DND-41 (cell line): Measurements from ENCODE around the gene PLPP7.

Experiments used
- ATAC-seq: fragments of 200-7000 bp; cut with Tn5 transposase; 3 replicates; pipeline ENCODE4 v1.9.1; 2021; ENCODE audit warnings: low read depth; ENCODE audit not compliant: insufficient read depth
- DNase-seq: peaks from one replicate; pipeline ENCODE4 v3.0.0-alpha.2; 2020
- H2AFZ ChIP-seq: 2 replicates; pipeline ENCODE4 v1.6.0; 2012; ENCODE audit warnings: low read depth, low read length
- H3K27ac ChIP-seq: 2 replicates; pipeline ENCODE4 v1.5.1; 2012; ENCODE audit warnings: low read length, inconsistent platforms
- H3K27me3 ChIP-seq: fragments of 200-600 bp; sonication (generic); 2 replicates; pipeline ENCODE4 v1.6.0; 2012; ENCODE audit warnings: low read length, mild to moderate bottlenecking, inconsistent platforms; ENCODE audit not compliant: insufficient read depth, poor library complexity
- H3K36me3 ChIP-seq: 2 replicates; pipeline ENCODE4 v1.5.1; 2012; ENCODE audit warnings: low read length, inconsistent platforms; ENCODE audit not compliant: insufficient read depth
- H3K4me1 ChIP-seq: 2 replicates; pipeline ENCODE4 v1.5.1; 2012; ENCODE audit warnings: mild to moderate bottlenecking, low read length; ENCODE audit not compliant: insufficient read depth
- H3K4me2 ChIP-seq: 2 replicates; pipeline ENCODE4 v1.6.0; 2012; ENCODE audit warnings: mild to moderate bottlenecking, moderate library complexity, low read length, inconsistent platforms; ENCODE audit not compliant: insufficient read depth
- H3K4me3 ChIP-seq, 2 experiments: fragments of 200-600 bp in 1 of 2; shearing (Covaris generic) in 1 of 2; 2 replicates each; pipeline ENCODE4 v1.5.1; 2012 to 2016; ENCODE audit warnings: inconsistent platforms in 2 of 2, low read length in 2 of 2, mild to moderate bottlenecking in 2 of 2, low read depth in 1 of 2, moderate library complexity in 1 of 2
- H3K79me2 ChIP-seq: 2 replicates; pipeline ENCODE4 v1.6.0; 2012; ENCODE audit warnings: low read length, inconsistent platforms; ENCODE audit not compliant: insufficient read depth
- H3K9ac ChIP-seq: 2 replicates; pipeline ENCODE4 v1.6.0; 2012; ENCODE audit warnings: low read depth, mild to moderate bottlenecking, inconsistent platforms, low read length, moderate library complexity
- H3K9me3 ChIP-seq: 2 replicates; pipeline ENCODE4 v1.5.1; 2012; ENCODE audit warnings: low read length, moderate library complexity, mild to moderate bottlenecking, inconsistent platforms; ENCODE audit not compliant: insufficient read depth, severe bottlenecking
- H4K20me1 ChIP-seq: 2 replicates; pipeline ENCODE4 v1.6.0; 2012; ENCODE audit warnings: low read length; ENCODE audit not compliant: insufficient read depth
- CTCF ChIP-seq: IDR thresholded peaks from 2 replicates; pipeline ENCODE4 v1.5.1; 2012; ENCODE audit warnings: borderline replicate concordance, low read length, moderate library complexity, mild to moderate bottlenecking; ENCODE audit not compliant: poor library complexity, severe bottlenecking; ENCODE audit errors: extremely low read depth
- EZH2 ChIP-seq: IDR thresholded peaks from 3 replicates; pipeline ENCODE4 v1.6.1; 2012; ENCODE audit warnings: borderline replicate concordance, low read depth, mild to moderate bottlenecking, moderate library complexity, low read length, inconsistent platforms; ENCODE audit not compliant: severe bottlenecking

PLPP7 gene

DNA sequence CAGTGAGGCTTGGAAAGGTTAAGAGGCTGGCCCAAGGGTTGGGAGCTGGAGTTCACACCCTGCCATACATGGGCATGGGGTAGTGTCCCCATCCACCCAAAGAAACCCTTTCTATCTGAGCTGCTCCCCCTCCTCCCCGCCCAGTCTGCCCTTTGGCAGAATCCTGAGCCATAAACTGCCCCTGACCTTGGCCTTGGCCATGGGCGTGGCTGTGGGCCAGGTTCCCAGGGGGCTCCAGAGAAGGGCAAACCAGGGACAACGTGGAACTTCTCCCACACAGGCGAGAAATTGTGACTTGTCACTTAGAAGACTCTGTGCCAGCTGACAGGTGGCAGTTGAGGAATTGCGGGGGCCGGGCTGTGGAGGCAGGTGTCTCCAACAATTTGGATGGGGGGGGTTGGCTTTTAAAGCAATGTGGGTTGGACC lies 18.0 kb upstream of the PLPP7 start:
- DNase-seq, result peak; percentile 65
- peak overlapping the region; percentile 94 for H3K27ac ChIP-seq
- peak overlapping the region; percentile 86 for H3K4me2 ChIP-seq
- H3K4me1 ChIP-seq, result peaks cover 77% of the 10 kb centered on the region
- peak overlapping the region in 1 of 2 experiments; percentile 54; a peak in 2 of 4 replicates for H3K4me3 ChIP-seq
- peaks cover 98% of the 10 kb centered on the region for H3K79me2 ChIP-seq
- peak overlapping the region; percentile 80 for H3K9ac ChIP-seq
- no peaks in the 10 kb centered on the region for H3K27me3 ChIP-seq
- peaks cover 46% of the 10 kb centered on the region for H3K36me3 ChIP-seq
- no peak overlapping the region for H2AFZ ChIP-seq
- TF ChIP-seq CTCF (no peak), EZH2 (no peak)
- H3K9me3 ChIP-seq, result no peaks in the 10 kb centered on the region
- peaks cover 15% of the 10 kb centered on the region; the same call in 1 of the 2 replicates for H4K20me1 ChIP-seq
- no peak for ATAC-seq

GRCh38 chr9:131272212-131272611 lies 17.3 kb upstream of the PLPP7 start:
- Histone ChIP-seq H3K9me3 (no peaks in the 10 kb centered on the region), H3K27me3 (no peaks in the 10 kb centered on the region), H3K9ac (peak overlapping the region; percentile 80), H3K4me2 (peak overlapping the region; percentile 86), H2AFZ (no peak overlapping the region), H3K36me3 (peaks cover 39% of the 10 kb centered on the region), H4K20me1 (peaks cover 8% of the 10 kb centered on the region; the same call in 1 of the 2 replicates), H3K27ac (peak overlapping the region; percentile 94), H3K4me3 (peak overlapping the region in 1 of 2 experiments; percentile 86; a peak in 2 of 4 replicates), H3K4me1 (peaks cover 70% of the 10 kb centered on the region), H3K79me2 (peaks cover 98% of the 10 kb centered on the region)
- TF ChIP-seq CTCF (no peak), EZH2 (no peak)
- ATAC-seq, result no peak
- no peak for DNase-seq

DNA sequence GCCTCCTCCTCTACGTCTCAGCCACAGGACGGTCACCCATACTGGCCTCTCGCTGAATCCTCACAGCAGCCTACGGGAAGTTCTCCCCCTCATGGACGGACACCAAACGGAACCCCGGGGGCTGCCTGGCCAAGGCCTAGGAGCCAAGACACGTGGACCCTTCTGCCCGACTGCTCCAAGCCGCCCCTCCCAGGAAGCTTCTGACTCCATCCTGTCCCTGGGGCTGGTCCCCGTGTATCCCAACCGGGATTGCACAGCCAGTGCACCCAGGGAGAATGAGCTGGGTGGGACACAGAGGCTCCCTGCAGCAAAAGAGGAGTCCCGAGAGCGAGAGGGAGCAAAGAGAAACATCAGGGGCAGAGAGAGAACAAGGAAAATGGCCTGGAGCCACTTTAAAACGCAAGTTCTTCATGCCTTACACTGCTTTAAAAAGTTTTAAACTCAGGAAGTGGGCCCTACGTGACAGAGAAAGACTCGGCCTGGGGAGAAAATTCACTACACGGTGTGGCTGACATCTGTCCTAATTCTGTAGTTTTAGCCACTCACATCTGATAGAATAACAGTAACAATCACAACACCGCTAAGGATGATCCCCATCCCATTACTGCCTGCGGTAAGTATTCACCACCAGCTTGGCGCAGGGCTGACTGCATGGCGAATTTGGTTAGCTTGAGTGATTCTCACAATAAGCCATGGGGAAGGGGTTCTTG lies 16.2 kb upstream of the PLPP7 start:
- Histone ChIP-seq H3K4me1 (peaks cover 64% of the 10 kb centered on the region), H3K27me3 (no peaks in the 10 kb centered on the region), H2AFZ (peak overlapping the region; percentile 13; the same call in 1 of the 2 replicates), H3K36me3 (peaks cover 37% of the 10 kb centered on the region), H3K27ac (peak overlapping the region; percentile 84), H4K20me1 (peaks cover 5% of the 10 kb centered on the region; the same call in 1 of the 2 replicates), H3K4me2 (peak overlapping the region; percentile 86), H3K4me3 (peak overlapping the region; percentile 84 to 86; a peak in 3 of 4 replicates), H3K79me2 (peaks cover 90% of the 10 kb centered on the region), H3K9me3 (no peaks in the 10 kb centered on the region), H3K9ac (peak overlapping the region; percentile 80)
- TF ChIP-seq EZH2 (no peak), CTCF (no peak)
- DNase-seq (peak; percentile 39), ATAC-seq (no peak)
